GM23338 (cell line): ENCODE data around the gene TNIP3.

Experiments used
- CREB1 ChIP-seq: fragments of 250-450 bp; sonication (Bioruptor Pico); IDR thresholded peaks from 2 replicates; pipeline ENCODE4 v1.5.0; 2020; ENCODE audit warnings: low read depth, mild to moderate bottlenecking, moderate library complexity
- CTCF ChIP-seq, 2 experiments: fragments of 200-600 bp in 1 of 2; sonication (generic) in 1 of 2; conservative IDR thresholded peaks; 2 replicates each; pipeline versions ENCODE4 v1.5.1 to v1.6.1; 2016 to 2017; ENCODE audit warnings: antibody characterized with exemption in 2 of 2, low read depth in 2 of 2, mild to moderate bottlenecking in 2 of 2, moderate library complexity in 1 of 2
- EZH2 ChIP-seq: fragments of 200-600 bp; sonication (generic); IDR thresholded peaks from one replicate; pipeline ENCODE4 v1.8.0; 2017; ENCODE audit warnings: antibody characterized with exemption, mild to moderate bottlenecking, low read depth; ENCODE audit not compliant: unreplicated experiment
- EZH2phosphoT487 ChIP-seq: fragments of 200-600 bp; sonication (generic); IDR thresholded peaks from one replicate; pipeline ENCODE4 v1.8.1; 2018; ENCODE audit warnings: antibody characterized with exemption; ENCODE audit not compliant: unreplicated experiment
- JUNB ChIP-seq: IDR thresholded peaks from one replicate; pipeline ENCODE4 v1.6.1; 2016; ENCODE audit warnings: antibody characterized with exemption; ENCODE audit not compliant: unreplicated experiment
- POLR2AphosphoS5 ChIP-seq: IDR thresholded peaks from 2 replicates; pipeline ENCODE4 v1.6.1; 2016; ENCODE audit warnings: antibody characterized with exemption, low read depth
- REST ChIP-seq: IDR thresholded peaks from one replicate; pipeline ENCODE4 v1.6.1; 2018; ENCODE audit warnings: antibody characterized with exemption; ENCODE audit not compliant: unreplicated experiment
- STAT1 ChIP-seq: IDR thresholded peaks from one replicate; pipeline ENCODE4 v1.6.1; 2016; ENCODE audit warnings: antibody characterized with exemption; ENCODE audit not compliant: unreplicated experiment
- ZNF114 ChIP-seq: fragments of 250-450 bp; sonication (Bioruptor Pico); IDR thresholded peaks from 2 replicates; pipeline ENCODE4 v1.5.0; 2020; ENCODE audit warnings: mild to moderate bottlenecking, moderate library complexity
- ZNF331 ChIP-seq: fragments of 250-450 bp; sonication (Bioruptor Pico); IDR thresholded peaks from 2 replicates; pipeline ENCODE4 v1.5.0; 2020; ENCODE audit warnings: low read depth, mild to moderate bottlenecking, moderate library complexity
- TF ChIP-seq, protein P1 (sequence below): IDR thresholded peaks from 2 replicates; pipeline ENCODE4 v1.6.1; 2016; ENCODE audit warnings: antibody characterized with exemption
- TF ChIP-seq, protein P2 (sequence below): fragments of 250-450 bp; sonication (Bioruptor Pico); IDR thresholded peaks from 2 replicates; pipeline ENCODE4 v1.5.0; 2020; ENCODE audit warnings: mild to moderate bottlenecking, moderate library complexity

DNA sequence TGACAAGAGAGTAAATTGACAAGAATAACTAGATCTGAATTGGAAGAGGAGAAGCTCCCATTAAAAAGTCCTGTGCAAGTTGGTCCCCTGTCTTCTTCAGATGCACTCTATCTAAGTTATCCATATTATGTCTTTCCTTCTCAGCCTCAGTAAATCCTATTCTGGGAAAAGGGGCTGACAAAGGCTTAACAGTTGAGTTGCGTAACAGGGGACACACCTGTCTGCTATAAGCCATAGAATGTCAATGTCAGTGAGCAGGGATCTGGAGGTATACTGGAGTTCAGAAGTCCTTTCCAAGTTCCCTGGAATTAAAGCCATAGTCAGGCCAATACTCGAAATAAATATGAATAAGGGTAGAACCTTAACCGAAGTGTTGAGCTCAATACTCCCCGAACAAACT is 26.3 kb upstream of the TNIP3 start:
- TF ChIP-seq CREB1 (CRISPR knock-in tag) (no peak), REST (no peak), CTCF (conservative IDR thresholded peaks at IDR 0.05; ENCODE audit: low read depth in 2 of 2) (no peak), EZH2 (no peak), EZH2phosphoT487 (no peak), POLR2AphosphoS5 (no peak), ZNF331 (CRISPR knock-in tag) (no peak), ZNF114 (CRISPR knock-in tag) (no peak), STAT1 (no peak), JUNB (no peak)
- TF ChIP-seq, protein P1, sequence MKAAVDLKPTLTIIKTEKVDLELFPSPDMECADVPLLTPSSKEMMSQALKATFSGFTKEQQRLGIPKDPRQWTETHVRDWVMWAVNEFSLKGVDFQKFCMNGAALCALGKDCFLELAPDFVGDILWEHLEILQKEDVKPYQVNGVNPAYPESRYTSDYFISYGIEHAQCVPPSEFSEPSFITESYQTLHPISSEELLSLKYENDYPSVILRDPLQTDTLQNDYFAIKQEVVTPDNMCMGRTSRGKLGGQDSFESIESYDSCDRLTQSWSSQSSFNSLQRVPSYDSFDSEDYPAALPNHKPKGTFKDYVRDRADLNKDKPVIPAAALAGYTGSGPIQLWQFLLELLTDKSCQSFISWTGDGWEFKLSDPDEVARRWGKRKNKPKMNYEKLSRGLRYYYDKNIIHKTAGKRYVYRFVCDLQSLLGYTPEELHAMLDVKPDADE: no peak
- TF ChIP-seq, protein P2, sequence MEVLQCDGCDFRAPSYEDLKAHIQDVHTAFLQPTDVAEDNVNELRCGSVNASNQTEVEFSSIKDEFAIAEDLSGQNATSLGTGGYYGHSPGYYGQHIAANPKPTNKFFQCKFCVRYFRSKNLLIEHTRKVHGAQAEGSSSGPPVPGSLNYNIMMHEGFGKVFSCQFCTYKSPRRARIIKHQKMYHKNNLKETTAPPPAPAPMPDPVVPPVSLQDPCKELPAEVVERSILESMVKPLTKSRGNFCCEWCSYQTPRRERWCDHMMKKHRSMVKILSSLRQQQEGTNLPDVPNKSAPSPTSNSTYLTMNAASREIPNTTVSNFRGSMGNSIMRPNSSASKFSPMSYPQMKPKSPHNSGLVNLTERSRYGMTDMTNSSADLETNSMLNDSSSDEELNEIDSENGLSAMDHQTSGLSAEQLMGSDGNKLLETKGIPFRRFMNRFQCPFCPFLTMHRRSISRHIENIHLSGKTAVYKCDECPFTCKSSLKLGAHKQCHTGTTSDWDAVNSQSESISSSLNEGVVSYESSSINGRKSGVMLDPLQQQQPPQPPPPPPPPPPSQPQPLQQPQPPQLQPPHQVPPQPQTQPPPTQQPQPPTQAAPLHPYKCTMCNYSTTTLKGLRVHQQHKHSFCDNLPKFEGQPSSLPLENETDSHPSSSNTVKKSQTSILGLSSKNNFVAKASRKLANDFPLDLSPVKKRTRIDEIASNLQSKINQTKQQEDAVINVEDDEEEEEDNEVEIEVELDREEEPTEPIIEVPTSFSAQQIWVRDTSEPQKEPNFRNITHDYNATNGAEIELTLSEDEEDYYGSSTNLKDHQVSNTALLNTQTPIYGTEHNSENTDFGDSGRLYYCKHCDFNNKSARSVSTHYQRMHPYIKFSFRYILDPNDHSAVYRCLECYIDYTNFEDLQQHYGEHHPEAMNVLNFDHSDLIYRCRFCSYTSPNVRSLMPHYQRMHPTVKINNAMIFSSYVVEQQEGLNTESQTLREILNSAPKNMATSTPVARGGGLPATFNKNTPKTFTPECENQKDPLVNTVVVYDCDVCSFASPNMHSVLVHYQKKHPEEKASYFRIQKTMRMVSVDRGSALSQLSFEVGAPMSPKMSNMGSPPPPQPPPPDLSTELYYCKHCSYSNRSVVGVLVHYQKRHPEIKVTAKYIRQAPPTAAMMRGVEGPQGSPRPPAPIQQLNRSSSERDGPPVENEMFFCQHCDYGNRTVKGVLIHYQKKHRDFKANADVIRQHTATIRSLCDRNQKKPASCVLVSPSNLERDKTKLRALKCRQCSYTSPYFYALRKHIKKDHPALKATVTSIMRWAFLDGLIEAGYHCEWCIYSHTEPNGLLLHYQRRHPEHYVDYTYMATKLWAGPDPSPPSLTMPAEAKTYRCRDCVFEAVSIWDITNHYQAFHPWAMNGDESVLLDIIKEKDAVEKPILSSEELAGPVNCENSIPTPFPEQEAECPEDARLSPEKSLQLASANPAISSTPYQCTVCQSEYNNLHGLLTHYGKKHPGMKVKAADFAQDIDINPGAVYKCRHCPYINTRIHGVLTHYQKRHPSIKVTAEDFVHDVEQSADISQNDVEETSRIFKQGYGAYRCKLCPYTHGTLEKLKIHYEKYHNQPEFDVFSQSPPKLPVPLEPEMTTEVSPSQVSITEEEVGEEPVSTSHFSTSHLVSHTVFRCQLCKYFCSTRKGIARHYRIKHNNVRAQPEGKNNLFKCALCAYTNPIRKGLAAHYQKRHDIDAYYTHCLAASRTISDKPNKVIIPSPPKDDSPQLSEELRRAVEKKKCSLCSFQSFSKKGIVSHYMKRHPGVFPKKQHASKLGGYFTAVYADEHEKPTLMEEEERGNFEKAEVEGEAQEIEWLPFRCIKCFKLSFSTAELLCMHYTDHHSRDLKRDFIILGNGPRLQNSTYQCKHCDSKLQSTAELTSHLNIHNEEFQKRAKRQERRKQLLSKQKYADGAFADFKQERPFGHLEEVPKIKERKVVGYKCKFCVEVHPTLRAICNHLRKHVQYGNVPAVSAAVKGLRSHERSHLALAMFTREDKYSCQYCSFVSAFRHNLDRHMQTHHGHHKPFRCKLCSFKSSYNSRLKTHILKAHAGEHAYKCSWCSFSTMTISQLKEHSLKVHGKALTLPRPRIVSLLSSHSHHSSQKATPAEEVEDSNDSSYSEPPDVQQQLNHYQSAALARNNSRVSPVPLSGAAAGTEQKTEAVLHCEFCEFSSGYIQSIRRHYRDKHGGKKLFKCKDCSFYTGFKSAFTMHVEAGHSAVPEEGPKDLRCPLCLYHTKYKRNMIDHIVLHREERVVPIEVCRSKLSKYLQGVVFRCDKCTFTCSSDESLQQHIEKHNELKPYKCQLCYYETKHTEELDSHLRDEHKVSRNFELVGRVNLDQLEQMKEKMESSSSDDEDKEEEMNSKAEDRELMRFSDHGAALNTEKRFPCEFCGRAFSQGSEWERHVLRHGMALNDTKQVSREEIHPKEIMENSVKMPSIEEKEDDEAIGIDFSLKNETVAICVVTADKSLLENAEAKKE: no peak
